ENCODE results near the gene AADACL3. TPM values are rescaled to one million over a fixed set of nuclear protein-coding genes. Genes with fewer than 3 reads are reported as not detected.
"Not testable (repeated sequence)": the region's sequence is repeated elsewhere in the genome, so short reads cannot be mapped to it uniquely, and the experiment has no call there.

AADACL3 gene
- polyA plus RNA-seq, 4 donors: not detected

- no peak for FAIRE-seq
Measured at GRCh38 chr1:12728391-12728790, 12.5 kb downstream of the AADACL3 start.

GRCh38 chr1:12730156-12730555 is 14.2 kb downstream of the AADACL3 start:
- H3K27ac ChIP-seq (ENCODE audit: low read depth in 1 of 3, low read length in 2 of 3): no peak overlapping the region
- H3K27me3 ChIP-seq (ENCODE audit: control insufficient read depth in 3 of 3, insufficient read depth in 3 of 3, low read length in 3 of 3): peaks cover 0 to 4% (median 2%) of the 10 kb centered on the region in 3 donors
- H3K4me3 ChIP-seq (ENCODE audit: low read depth in 1 of 3, low read length in 3 of 3): no peak overlapping the region
- DNase-seq: no peak
- no peak for FAIRE-seq
- 73 to 100% (median 84%) methylated on average over 1 of the region's 1 CpG for WGBS, 3 donors
- H3K36me3 ChIP-seq (ENCODE audit: control insufficient read depth in 3 of 3, insufficient read depth in 2 of 3, low read depth in 1 of 3, low read length in 3 of 3): no peaks in the 10 kb centered on the region
- H3K9me3 ChIP-seq (ENCODE audit: control insufficient read depth in 2 of 2, insufficient read depth in 1 of 2, low read depth in 1 of 2, low read length in 1 of 2): peaks cover 0 to 8% of the 10 kb centered on the region in 2 donors
- no peaks in the 10 kb centered on the region for H3K4me1 ChIP-seq (ENCODE audit: control insufficient read depth in 3 of 3, insufficient read depth in 2 of 3, low read depth in 1 of 3, low read length in 2 of 3)

More at GRCh38 chr1:12728391-12728790, 12.5 kb downstream of the AADACL3 start:
- Histone ChIP-seq H3K4me1 (ENCODE audit: control insufficient read depth in 3 of 3, insufficient read depth in 2 of 3, low read depth in 1 of 3, low read length in 2 of 3) (no peaks in the 10 kb centered on the region), H3K4me3 (ENCODE audit: low read depth in 1 of 3, low read length in 3 of 3) (no peak overlapping the region), H3K27me3 (ENCODE audit: control insufficient read depth in 3 of 3, insufficient read depth in 3 of 3, low read length in 3 of 3) (peaks cover 0 to 4% (median 2%) of the 10 kb centered on the region in 3 donors), H3K36me3 (ENCODE audit: control insufficient read depth in 3 of 3, insufficient read depth in 2 of 3, low read depth in 1 of 3, low read length in 3 of 3) (no peaks in the 10 kb centered on the region), H3K27ac (ENCODE audit: low read depth in 1 of 3, low read length in 2 of 3) (no peak overlapping the region), H3K9me3 (ENCODE audit: control insufficient read depth in 2 of 2, insufficient read depth in 1 of 2, low read depth in 1 of 2, low read length in 1 of 2) (peaks cover 0 to 8% of the 10 kb centered on the region in 2 donors)
- WGBS, 3 donors: 80 to 87% (median 86%) methylated on average over 2 of the region's 2 CpGs
- no peak for DNase-seq

GRCh38 chr1:12731084-12731483 is 15.2 kb downstream of the AADACL3 start:
- H3K4me3 ChIP-seq (ENCODE audit: low read depth in 1 of 3, low read length in 3 of 3); DNase-seq; H3K27me3 ChIP-seq (ENCODE audit: control insufficient read depth in 3 of 3, insufficient read depth in 3 of 3, low read length in 3 of 3); H3K36me3 ChIP-seq (ENCODE audit: control insufficient read depth in 3 of 3, insufficient read depth in 2 of 3, low read depth in 1 of 3, low read length in 3 of 3); H3K4me1 ChIP-seq (ENCODE audit: control insufficient read depth in 3 of 3, insufficient read depth in 2 of 3, low read depth in 1 of 3, low read length in 2 of 3); H3K9me3 ChIP-seq (ENCODE audit: control insufficient read depth in 2 of 2, insufficient read depth in 1 of 2, low read depth in 1 of 2, low read length in 1 of 2); FAIRE-seq; H3K27ac ChIP-seq (ENCODE audit: low read depth in 1 of 3, low read length in 2 of 3): not testable (repeated sequence)
- 70 to 89% (median 74%) methylated on average over 2 of the region's 2 CpGs for WGBS, 3 donors

- Histone ChIP-seq H3K4me3 (ENCODE audit: low read depth in 1 of 3, low read length in 3 of 3) (no peak overlapping the region), H3K36me3 (ENCODE audit: control insufficient read depth in 3 of 3, insufficient read depth in 2 of 3, low read depth in 1 of 3, low read length in 3 of 3) (no peaks in the 10 kb centered on the region), H3K27ac (ENCODE audit: low read depth in 1 of 3, low read length in 2 of 3) (no peak overlapping the region), H3K27me3 (ENCODE audit: control insufficient read depth in 3 of 3, insufficient read depth in 3 of 3, low read length in 3 of 3) (peaks cover 0 to 2% (median 0%) of the 10 kb centered on the region in 3 donors), H3K4me1 (ENCODE audit: control insufficient read depth in 3 of 3, insufficient read depth in 2 of 3, low read depth in 1 of 3, low read length in 2 of 3) (no peaks in the 10 kb centered on the region), H3K9me3 (ENCODE audit: control insufficient read depth in 2 of 2, insufficient read depth in 1 of 2, low read depth in 1 of 2, low read length in 1 of 2) (peaks cover 0 to 4% of the 10 kb centered on the region in 2 donors)
- WGBS, 3 donors: 60 to 79% (median 70%) methylated on average over 3 of the region's 3 CpGs
- FAIRE-seq: no peak
- DNase-seq: no peak
Measured at GRCh38 chr1:12734651-12735050, 18.7 kb downstream of the AADACL3 start.

- DNase-seq: no peak
- Histone ChIP-seq H3K27me3 (ENCODE audit: control insufficient read depth in 3 of 3, insufficient read depth in 3 of 3, low read length in 3 of 3) (peaks cover 0 to 5% (median 0%) of the 10 kb centered on the region in 3 donors), H3K27ac (ENCODE audit: low read depth in 1 of 3, low read length in 2 of 3) (no peak overlapping the region), H3K36me3 (ENCODE audit: control insufficient read depth in 3 of 3, insufficient read depth in 2 of 3, low read depth in 1 of 3, low read length in 3 of 3) (no peaks in the 10 kb centered on the region), H3K4me3 (ENCODE audit: low read depth in 1 of 3, low read length in 3 of 3) (no peak overlapping the region), H3K4me1 (ENCODE audit: control insufficient read depth in 3 of 3, insufficient read depth in 2 of 3, low read depth in 1 of 3, low read length in 2 of 3) (no peaks in the 10 kb centered on the region), H3K9me3 (ENCODE audit: control insufficient read depth in 2 of 2, insufficient read depth in 1 of 2, low read depth in 1 of 2, low read length in 1 of 2) (no peaks in the 10 kb centered on the region)
- WGBS, 3 donors: 83 to 100% (median 96%) methylated on average over 1 of the region's 1 CpG
- no peak for FAIRE-seq
Measured at GRCh38 chr1:12738934-12739333, 23.0 kb downstream of the AADACL3 start.

- no peaks in the 10 kb centered on the region for H3K4me1 ChIP-seq (ENCODE audit: control insufficient read depth in 3 of 3, insufficient read depth in 2 of 3, low read depth in 1 of 3, low read length in 2 of 3)
- DNase-seq (no peak), FAIRE-seq (no peak)
- H3K27ac ChIP-seq (ENCODE audit: low read depth in 1 of 3, low read length in 2 of 3): no peak overlapping the region
- no peaks in the 10 kb centered on the region for H3K9me3 ChIP-seq (ENCODE audit: control insufficient read depth in 2 of 2, insufficient read depth in 1 of 2, low read depth in 1 of 2, low read length in 1 of 2)
- 69 to 85% (median 75%) methylated on average over 5 of the region's 5 CpGs for WGBS, 3 donors
- H3K36me3 ChIP-seq (ENCODE audit: control insufficient read depth in 3 of 3, insufficient read depth in 2 of 3, low read depth in 1 of 3, low read length in 3 of 3): no peaks in the 10 kb centered on the region
- peaks cover 0 to 5% (median 0%) of the 10 kb centered on the region in 3 donors for H3K27me3 ChIP-seq (ENCODE audit: control insufficient read depth in 3 of 3, insufficient read depth in 3 of 3, low read length in 3 of 3)
- H3K4me3 ChIP-seq (ENCODE audit: low read depth in 1 of 3, low read length in 3 of 3): no peak overlapping the region
Measured at GRCh38 chr1:12739613-12740012, 23.7 kb downstream of the AADACL3 start.

GRCh38 chr1:12741946-12742345 is 26.0 kb downstream of the AADACL3 start:
- H3K27me3 ChIP-seq (ENCODE audit: control insufficient read depth in 3 of 3, insufficient read depth in 3 of 3, low read length in 3 of 3): peaks cover 0 to 3% (median 0%) of the 10 kb centered on the region in 3 donors
- FAIRE-seq: no peak

GRCh38 chr1:12745126-12745991 is 29.4 kb downstream of the AADACL3 start:
- DNase-seq: no peak
- Histone ChIP-seq H3K4me1 (ENCODE audit: control insufficient read depth in 3 of 3, insufficient read depth in 2 of 3, low read depth in 1 of 3, low read length in 2 of 3) (no peaks in the 10 kb centered on the region), H3K27ac (ENCODE audit: low read depth in 1 of 3, low read length in 2 of 3) (no peak overlapping the region), H3K4me3 (ENCODE audit: low read depth in 1 of 3, low read length in 3 of 3) (no peak overlapping the region), H3K9me3 (ENCODE audit: control insufficient read depth in 2 of 2, insufficient read depth in 1 of 2, low read depth in 1 of 2, low read length in 1 of 2) (peaks cover 2 to 10% of the 10 kb centered on the region in 2 donors), H3K27me3 (ENCODE audit: control insufficient read depth in 3 of 3, insufficient read depth in 3 of 3, low read length in 3 of 3) (peaks cover 0 to 8% (median 0%) of the 10 kb centered on the region in 3 donors), H3K36me3 (ENCODE audit: control insufficient read depth in 3 of 3, insufficient read depth in 2 of 3, low read depth in 1 of 3, low read length in 3 of 3) (no peaks in the 10 kb centered on the region)
- 60 to 72% (median 66%) methylated on average over 3 of the region's 3 CpGs for WGBS, 3 donors
- no peak for FAIRE-seq

More at GRCh38 chr1:12741946-12742345, 26.0 kb downstream of the AADACL3 start:
- WGBS, 3 donors: 68 to 86% (median 77%) methylated on average over 3 of the region's 3 CpGs
- Histone ChIP-seq H3K4me3 (ENCODE audit: low read depth in 1 of 3, low read length in 3 of 3) (no peak overlapping the region), H3K27ac (ENCODE audit: low read depth in 1 of 3, low read length in 2 of 3) (no peak overlapping the region), H3K4me1 (ENCODE audit: control insufficient read depth in 3 of 3, insufficient read depth in 2 of 3, low read depth in 1 of 3, low read length in 2 of 3) (no peaks in the 10 kb centered on the region), H3K9me3 (ENCODE audit: control insufficient read depth in 2 of 2, insufficient read depth in 1 of 2, low read depth in 1 of 2, low read length in 1 of 2) (no peaks in the 10 kb centered on the region), H3K36me3 (ENCODE audit: control insufficient read depth in 3 of 3, insufficient read depth in 2 of 3, low read depth in 1 of 3, low read length in 3 of 3) (no peaks in the 10 kb centered on the region)
- no peak for DNase-seq
